ENCODE data around the gene DPY19L3. TPM values are rescaled to one million over a fixed set of nuclear protein-coding genes. Genes with fewer than 3 reads are reported as not detected.

Gene DPY19L3
- total RNA-seq, result 10 to 100 TPM; 16.4 to 18.0 TPM

- H3K27ac Mint-ChIP-seq, result peak within 1 kb of the TSS; percentile 90
- DNase-seq, result peak; percentile 94
- peak within 1 kb of the TSS; percentile 86 for H3K4me3 Mint-ChIP-seq
- H3K36me3 Mint-ChIP-seq, result peaks cover 11% of the 10 kb centered on the region
- peaks cover 24% of the 10 kb centered on the region for H3K4me1 Mint-ChIP-seq
- H3K27me3 Mint-ChIP-seq, result no peaks in the 10 kb centered on the region
- no peaks in the 10 kb centered on the region for H3K9me3 Mint-ChIP-seq
Observed at GRCh38 chr19:32405431-32406160, at the start of gene DPY19L3. DPY19L3 (plus strand) TSS chr19:32405770; CDS start chr19:32408254, 2,484 bp downstream.

GRCh38 chr19:32357720-32358119 lies 47.9 kb upstream of the DPY19L3 start:
- Mint-ChIP-seq H3K9me3 (no peaks in the 10 kb centered on the region), H3K4me1 (peaks cover 33% of the 10 kb centered on the region), H3K4me3 (no peak overlapping the region), H3K27ac (no peak overlapping the region), H3K27me3 (no peaks in the 10 kb centered on the region), H3K36me3 (peaks cover 58% of the 10 kb centered on the region)
- no peak for DNase-seq

- H3K27ac Mint-ChIP-seq, result no peak overlapping the region
- H3K4me1 Mint-ChIP-seq, result peaks cover 37% of the 10 kb centered on the region
- no peaks in the 10 kb centered on the region for H3K27me3 Mint-ChIP-seq
- DNase-seq, result no peak
- no peak overlapping the region for H3K4me3 Mint-ChIP-seq
- H3K36me3 Mint-ChIP-seq, result peaks cover 57% of the 10 kb centered on the region
- no peaks in the 10 kb centered on the region for H3K9me3 Mint-ChIP-seq
Observed at GRCh38 chr19:32358321-32358720, 47.2 kb upstream of the DPY19L3 start.

GRCh38 chr19:32359581-32359980 lies 46.0 kb upstream of the DPY19L3 start:
- no peaks in the 10 kb centered on the region for H3K27me3 Mint-ChIP-seq
- no peak overlapping the region for H3K4me3 Mint-ChIP-seq
- no peak overlapping the region for H3K27ac Mint-ChIP-seq
- H3K9me3 Mint-ChIP-seq, result no peaks in the 10 kb centered on the region
- peaks cover 54% of the 10 kb centered on the region for H3K36me3 Mint-ChIP-seq
- peaks cover 47% of the 10 kb centered on the region for H3K4me1 Mint-ChIP-seq
- DNase-seq, result no peak

GRCh38 chr19:32361574-32362317 lies 43.8 kb upstream of the DPY19L3 start:
- no peak for DNase-seq
- H3K4me3 Mint-ChIP-seq, result no peak overlapping the region
- H3K27ac Mint-ChIP-seq, result no peak overlapping the region
- H3K4me1 Mint-ChIP-seq, result peaks cover 45% of the 10 kb centered on the region
- H3K36me3 Mint-ChIP-seq, result peaks cover 52% of the 10 kb centered on the region
- H3K27me3 Mint-ChIP-seq, result no peaks in the 10 kb centered on the region
- H3K9me3 Mint-ChIP-seq, result no peaks in the 10 kb centered on the region

GRCh38 chr19:32362318-32362691 lies 43.3 kb upstream of the DPY19L3 start:
- H3K36me3 Mint-ChIP-seq, result peaks cover 57% of the 10 kb centered on the region
- no peak for DNase-seq
- H3K4me1 Mint-ChIP-seq, result peaks cover 51% of the 10 kb centered on the region
- no peaks in the 10 kb centered on the region for H3K27me3 Mint-ChIP-seq
- no peaks in the 10 kb centered on the region for H3K9me3 Mint-ChIP-seq
- no peak overlapping the region for H3K27ac Mint-ChIP-seq
- H3K4me3 Mint-ChIP-seq, result no peak overlapping the region

- no peak overlapping the region for H3K4me3 Mint-ChIP-seq
- no peak overlapping the region for H3K27ac Mint-ChIP-seq
- H3K4me1 Mint-ChIP-seq, result peaks cover 57% of the 10 kb centered on the region
- peaks cover 61% of the 10 kb centered on the region for H3K36me3 Mint-ChIP-seq
- no peak for DNase-seq
- H3K27me3 Mint-ChIP-seq, result no peaks in the 10 kb centered on the region
- no peaks in the 10 kb centered on the region for H3K9me3 Mint-ChIP-seq
Observed at GRCh38 chr19:32363175-32363574, 42.4 kb upstream of the DPY19L3 start.

- Mint-ChIP-seq H3K4me1 (peaks cover 54% of the 10 kb centered on the region), H3K9me3 (no peaks in the 10 kb centered on the region), H3K36me3 (peaks cover 59% of the 10 kb centered on the region), H3K27me3 (no peaks in the 10 kb centered on the region), H3K27ac (no peak overlapping the region), H3K4me3 (no peak overlapping the region)
- DNase-seq, result no peak
Observed at GRCh38 chr19:32363632-32364031, 41.9 kb upstream of the DPY19L3 start.

- Mint-ChIP-seq H3K4me1 (peaks cover 54% of the 10 kb centered on the region), H3K9me3 (no peaks in the 10 kb centered on the region), H3K27ac (no peak overlapping the region), H3K36me3 (peaks cover 59% of the 10 kb centered on the region), H3K27me3 (no peaks in the 10 kb centered on the region), H3K4me3 (no peak overlapping the region)
- DNase-seq, result no peak
Observed at GRCh38 chr19:32364040-32364439, 41.5 kb upstream of the DPY19L3 start.

- H3K36me3 Mint-ChIP-seq, result peaks cover 68% of the 10 kb centered on the region
- no peak overlapping the region for H3K27ac Mint-ChIP-seq
Observed at GRCh38 chr19:32367063-32367462, 38.5 kb upstream of the DPY19L3 start.

GRCh38 chr19:32367948-32368536 lies 37.5 kb upstream of the DPY19L3 start:
- Mint-ChIP-seq H3K27ac (no peak overlapping the region), H3K9me3 (no peaks in the 10 kb centered on the region), H3K4me1 (peaks cover 48% of the 10 kb centered on the region), H3K27me3 (no peaks in the 10 kb centered on the region), H3K36me3 (peaks cover 74% of the 10 kb centered on the region), H3K4me3 (no peak overlapping the region)
- DNase-seq, result no peak

More at GRCh38 chr19:32367063-32367462, 38.5 kb upstream of the DPY19L3 start:
- DNase-seq, result no peak
- no peak overlapping the region for H3K4me3 Mint-ChIP-seq
- no peaks in the 10 kb centered on the region for H3K9me3 Mint-ChIP-seq
- no peaks in the 10 kb centered on the region for H3K27me3 Mint-ChIP-seq
- H3K4me1 Mint-ChIP-seq, result peaks cover 53% of the 10 kb centered on the region

- no peak overlapping the region for H3K4me3 Mint-ChIP-seq
- H3K36me3 Mint-ChIP-seq, result peaks cover 75% of the 10 kb centered on the region
- peaks cover 42% of the 10 kb centered on the region for H3K4me1 Mint-ChIP-seq
- DNase-seq, result no peak
- no peaks in the 10 kb centered on the region for H3K27me3 Mint-ChIP-seq
- H3K9me3 Mint-ChIP-seq, result no peaks in the 10 kb centered on the region
- no peak overlapping the region for H3K27ac Mint-ChIP-seq
Observed at GRCh38 chr19:32368787-32369186, 36.8 kb upstream of the DPY19L3 start.

- Mint-ChIP-seq H3K27me3 (no peaks in the 10 kb centered on the region), H3K36me3 (peaks cover 52% of the 10 kb centered on the region), H3K27ac (no peak overlapping the region), H3K9me3 (no peaks in the 10 kb centered on the region), H3K4me3 (no peak overlapping the region), H3K4me1 (peaks cover 10% of the 10 kb centered on the region)
- no peak for DNase-seq
Observed at GRCh38 chr19:32372726-32373517, 32.6 kb upstream of the DPY19L3 start.

GRCh38 chr19:32373585-32374295 lies 31.8 kb upstream of the DPY19L3 start:
- peaks cover 8% of the 10 kb centered on the region for H3K4me1 Mint-ChIP-seq
- H3K4me3 Mint-ChIP-seq, result no peak overlapping the region
- H3K9me3 Mint-ChIP-seq, result no peaks in the 10 kb centered on the region
- H3K27ac Mint-ChIP-seq, result no peak overlapping the region
- no peak for DNase-seq
- no peaks in the 10 kb centered on the region for H3K27me3 Mint-ChIP-seq
- peaks cover 51% of the 10 kb centered on the region for H3K36me3 Mint-ChIP-seq

All from activated naive CD8-positive, alpha-beta T cell treated with anti-CD3 and anti-CD28 coated beads for 36 hours (primary cell).